ENCODE results near the gene BLNK.

GRCh38 chr10:96313344-96313743, 42.0 kb upstream of the BLNK start:
- TF ChIP-seq POLR2A (IDR thresholded peaks at IDR 0.05) (no peak), CTCF (IDR thresholded peaks at IDR 0.05 in 4 of 5, conservative IDR thresholded peaks at IDR 0.05 in 1 of 5) (no peak)
